ENCODE data around the gene STPG3. TPM values are rescaled to one million over a fixed set of nuclear protein-coding genes. Genes with fewer than 3 reads are reported as not detected.

STPG3 gene
- total and polyA plus RNA-seq, 4 donors: not detected

GRCh38 chr9:137294681-137295237 lies 43.7 kb downstream of the STPG3 start:
- Histone ChIP-seq H3K4me3 (ENCODE audit: low read depth in 1 of 3, low read length in 3 of 3) (peak overlapping the region in 1 of 3 donors; percentile 62), H3K9me3 (ENCODE audit: control insufficient read depth in 4 of 4, low read length in 3 of 4) (no peaks in the 10 kb centered on the region), H3K36me3 (ENCODE audit: control insufficient read depth in 4 of 4, insufficient read depth in 3 of 4, low read depth in 1 of 4, low read length in 3 of 4) (no peaks in the 10 kb centered on the region), H3K4me1 (ENCODE audit: control insufficient read depth in 4 of 4, insufficient read depth in 4 of 4, low read length in 3 of 4) (peaks cover 6 to 44% (median 18%) of the 10 kb centered on the region in 4 donors), H3K9ac (ENCODE audit: low read depth in 1 of 2, low read length in 2 of 2) (no peak overlapping the region), H3K27me3 (ENCODE audit: control insufficient read depth in 4 of 4, insufficient read depth in 4 of 4, low read length in 3 of 4) (peaks cover 0 to 3% (median 0%) of the 10 kb centered on the region in 4 donors), H3K27ac (ENCODE audit: low read depth in 1 of 2, low read length in 2 of 2) (no peak overlapping the region)
- TF ChIP-seq FOXA1 (IDR thresholded peaks at IDR 0.05) (no peak), ZBTB33 (IDR thresholded peaks at IDR 0.05) (no peak), RXRA (IDR thresholded peaks at IDR 0.05) (no peak), EGR1 (IDR thresholded peaks at IDR 0.05; ENCODE audit: low read depth in 2 of 2) (no peak), MAX (IDR thresholded peaks at IDR 0.05) (no peak), RAD21 (IDR thresholded peaks at IDR 0.05) (peak; percentile 45 to 51)
- DNase-seq (ENCODE audit: low spot score): peak; percentile 34
- 33% methylated on average over 35 of the region's 35 CpGs for WGBS

GRCh38 chr9:137295238-137295811 lies 44.2 kb downstream of the STPG3 start:
- Histone ChIP-seq H3K4me1 (ENCODE audit: control insufficient read depth in 4 of 4, insufficient read depth in 4 of 4, low read length in 3 of 4) (peaks cover 10 to 50% (median 23%) of the 10 kb centered on the region in 4 donors), H3K4me3 (ENCODE audit: low read depth in 1 of 3, low read length in 3 of 3) (peak overlapping the region in 1 of 3 donors; percentile 62), H3K9ac (ENCODE audit: low read depth in 1 of 2, low read length in 2 of 2) (no peak overlapping the region), H3K36me3 (ENCODE audit: control insufficient read depth in 4 of 4, insufficient read depth in 3 of 4, low read depth in 1 of 4, low read length in 3 of 4) (no peaks in the 10 kb centered on the region), H3K9me3 (ENCODE audit: control insufficient read depth in 4 of 4, low read length in 3 of 4) (no peaks in the 10 kb centered on the region), H3K27ac (ENCODE audit: low read depth in 1 of 2, low read length in 2 of 2) (no peak overlapping the region), H3K27me3 (ENCODE audit: control insufficient read depth in 4 of 4, insufficient read depth in 4 of 4, low read length in 3 of 4) (peaks cover 0 to 3% (median 0%) of the 10 kb centered on the region in 4 donors)
- TF ChIP-seq CTCF (IDR thresholded peaks at IDR 0.05; ENCODE audit: low read depth, low read length, missing input control): peak; percentile 73
- no peak for TF ChIP-seq REST (IDR thresholded peaks at IDR 0.05)
- DNase-seq (ENCODE audit: low spot score): no peak
- 3% methylated on average over 76 of the region's 76 CpGs for WGBS

All from liver (tissue), 9 donors.